ENCODE results near the gene PKP4.
"Not testable (repeated sequence)": the region's sequence is repeated elsewhere in the genome, so short reads cannot be mapped to it uniquely, and the experiment has no call there.

Gene PKP4

DNA sequence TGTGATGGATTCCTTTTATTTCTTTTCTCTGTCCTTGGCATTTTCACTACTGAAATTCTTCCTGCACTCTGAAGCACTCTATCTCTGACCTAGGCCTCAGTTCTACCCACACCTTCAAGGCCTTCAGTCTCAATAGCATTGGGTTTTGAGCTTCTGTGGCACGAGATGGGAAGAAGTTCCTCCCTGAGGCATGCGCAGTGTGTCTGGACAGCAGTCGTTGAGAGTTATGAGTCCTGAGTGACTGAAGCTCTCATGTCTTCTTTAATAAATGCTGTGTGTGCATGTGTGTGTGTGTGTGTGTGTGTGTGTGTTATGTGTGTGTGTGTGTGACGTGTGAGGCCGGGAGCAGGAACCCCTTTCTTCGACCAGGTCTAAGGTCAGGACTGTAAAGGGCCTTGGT lies 242.6 kb downstream of the PKP4 start:
- no peaks in the 10 kb centered on the region for H3K9me3 ChIP-seq
- no peak for TF ChIP-seq CTCF (IDR thresholded peaks at IDR 0.05; ENCODE audit: low read depth, low read length)
- H3K36me3 ChIP-seq: no peaks in the 10 kb centered on the region
- H3K27me3 ChIP-seq: no peaks in the 10 kb centered on the region
- no peaks in the 10 kb centered on the region for H3K4me1 ChIP-seq
- H3K4me3 ChIP-seq (ENCODE audit: low read depth, low read length): no peak overlapping the region
- DNase-seq: no peak

GRCh38 chr2:158701101-158701500 lies 244.3 kb downstream of the PKP4 start:
- no peaks in the 10 kb centered on the region for H3K27me3 ChIP-seq
- no peak overlapping the region for H3K4me3 ChIP-seq (ENCODE audit: low read depth, low read length)
- H3K36me3 ChIP-seq: no peaks in the 10 kb centered on the region
- no peak for DNase-seq
- H3K9me3 ChIP-seq: no peaks in the 10 kb centered on the region
- no peak for TF ChIP-seq CTCF (IDR thresholded peaks at IDR 0.05; ENCODE audit: low read depth, low read length)
- no peaks in the 10 kb centered on the region for H3K4me1 ChIP-seq

GRCh38 chr2:158702740-158703139 lies 246.0 kb downstream of the PKP4 start:
- H3K9me3 ChIP-seq: no peaks in the 10 kb centered on the region
- no peaks in the 10 kb centered on the region for H3K36me3 ChIP-seq
- TF ChIP-seq CTCF (IDR thresholded peaks at IDR 0.05; ENCODE audit: low read depth, low read length): no peak
- H3K4me3 ChIP-seq (ENCODE audit: low read depth, low read length): no peak overlapping the region
- no peaks in the 10 kb centered on the region for H3K27me3 ChIP-seq
- H3K4me1 ChIP-seq: no peaks in the 10 kb centered on the region
- no peak for DNase-seq

DNA sequence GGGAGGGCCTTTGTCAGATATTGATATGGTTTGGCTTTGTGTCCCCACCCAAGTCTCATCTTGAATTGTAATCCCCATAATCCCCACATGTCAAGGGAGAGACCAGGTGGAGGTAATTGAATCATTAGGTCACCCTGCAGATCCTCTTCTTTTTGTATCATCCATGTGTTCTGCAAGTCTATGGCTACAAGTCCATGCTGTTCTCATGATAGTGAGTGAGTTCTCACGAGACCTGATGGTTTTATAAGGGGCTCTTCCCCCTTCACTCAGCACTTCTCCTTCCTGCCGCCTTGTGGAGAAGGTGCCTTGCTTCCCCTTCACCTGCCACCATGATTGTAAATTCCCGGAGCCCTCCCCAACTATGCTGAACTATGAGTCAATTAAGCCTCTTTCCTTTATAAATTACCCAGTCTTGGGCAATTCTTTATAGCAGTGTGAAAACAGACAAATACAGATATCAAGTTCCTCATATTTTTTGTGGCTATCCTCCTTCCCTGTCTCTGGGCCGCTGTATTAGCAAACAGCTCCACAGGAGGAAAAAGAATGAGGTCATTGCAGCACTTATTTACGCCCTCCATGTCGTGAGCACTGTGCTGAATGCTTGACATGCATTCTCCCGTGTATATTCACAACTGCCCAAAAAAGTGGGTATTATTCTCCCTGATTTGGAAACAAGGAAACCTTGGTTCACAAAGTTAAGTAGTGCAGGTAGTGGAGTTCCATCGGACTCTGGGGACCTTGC lies 248.1 kb downstream of the PKP4 start:
- not testable (repeated sequence) for H3K36me3 ChIP-seq; H3K27me3 ChIP-seq; H3K9me3 ChIP-seq; H3K4me3 ChIP-seq (ENCODE audit: low read depth, low read length); H3K4me1 ChIP-seq; DNase-seq

- H3K27me3 ChIP-seq: no peaks in the 10 kb centered on the region
These were observed 256.2 kb downstream of the PKP4 start for GRCh38 chr2:158712791-158713522.

GRCh38 chr2:158713523-158714138 lies 256.9 kb downstream of the PKP4 start:
- no peak for DNase-seq
- H3K9me3 ChIP-seq: no peaks in the 10 kb centered on the region
- no peak for TF ChIP-seq CTCF (IDR thresholded peaks at IDR 0.05; ENCODE audit: low read depth, low read length)
- H3K36me3 ChIP-seq: no peaks in the 10 kb centered on the region
- H3K27me3 ChIP-seq: no peaks in the 10 kb centered on the region
- H3K4me1 ChIP-seq: no peaks in the 10 kb centered on the region
- H3K4me3 ChIP-seq (ENCODE audit: low read depth, low read length): no peak overlapping the region

More at GRCh38 chr2:158712791-158713522, 256.2 kb downstream of the PKP4 start:
- Histone ChIP-seq H3K4me3 (ENCODE audit: low read depth, low read length) (no peak overlapping the region), H3K9me3 (no peaks in the 10 kb centered on the region), H3K4me1 (no peaks in the 10 kb centered on the region), H3K36me3 (no peaks in the 10 kb centered on the region)
- TF ChIP-seq CTCF (IDR thresholded peaks at IDR 0.05; ENCODE audit: low read depth, low read length): no peak
- no peak for DNase-seq

Data from BE2C (cell line).